Right ventricle myocardium superior (tissue), 1 donor: Measurements from ENCODE around the gene SIGLEC15. TPM values are rescaled to one million over a fixed set of nuclear protein-coding genes. Genes with fewer than 3 reads are reported as not detected.
"Not testable (repeated sequence)": the region's sequence is repeated elsewhere in the genome, so short reads cannot be mapped to it uniquely, and the experiment has no call there.

Source experiments
- ATAC-seq: fragments of 200-7000 bp; cut with Tn5 transposase; one replicate; pipeline ENCODE4 v1.9.1; 2020; ENCODE audit warnings: mild to moderate bottlenecking; ENCODE audit not compliant: poor library complexity
- DNase-seq: peaks from one replicate; pipeline ENCODE4 v3.0.0-alpha.2; 2020
- intact Hi-C: fragments of 100-400 bp; cut with DNase I; formaldehyde crosslinking; loops from one replicate; pipeline ENCODE4 v1.11.2; 2022
- long read RNA-seq: library from polyadenylated mRNA; unstranded; transcript quantifications from one replicate; pipeline ENCODE4 v2.0.0, GENCODE V29; 2021
- total RNA-seq: library from RNA; stranded (reverse); fragmentation: NEBNext Ultra II Directional; extraction: Animal tissue kit (Norgen Biotek cat#: 25700); gene quantifications from one replicate; pipeline ENCODE4 v1.2.1, GENCODE V29; 2021
- donor health status: DM: no; HTN: yes; CAD: no; lungs with severe emphysema.

Gene SIGLEC15, protein sequence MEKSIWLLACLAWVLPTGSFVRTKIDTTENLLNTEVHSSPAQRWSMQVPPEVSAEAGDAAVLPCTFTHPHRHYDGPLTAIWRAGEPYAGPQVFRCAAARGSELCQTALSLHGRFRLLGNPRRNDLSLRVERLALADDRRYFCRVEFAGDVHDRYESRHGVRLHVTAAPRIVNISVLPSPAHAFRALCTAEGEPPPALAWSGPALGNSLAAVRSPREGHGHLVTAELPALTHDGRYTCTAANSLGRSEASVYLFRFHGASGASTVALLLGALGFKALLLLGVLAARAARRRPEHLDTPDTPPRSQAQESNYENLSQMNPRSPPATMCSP
- not detected for total RNA-seq
- long read RNA-seq, result 0 reads

DNA sequence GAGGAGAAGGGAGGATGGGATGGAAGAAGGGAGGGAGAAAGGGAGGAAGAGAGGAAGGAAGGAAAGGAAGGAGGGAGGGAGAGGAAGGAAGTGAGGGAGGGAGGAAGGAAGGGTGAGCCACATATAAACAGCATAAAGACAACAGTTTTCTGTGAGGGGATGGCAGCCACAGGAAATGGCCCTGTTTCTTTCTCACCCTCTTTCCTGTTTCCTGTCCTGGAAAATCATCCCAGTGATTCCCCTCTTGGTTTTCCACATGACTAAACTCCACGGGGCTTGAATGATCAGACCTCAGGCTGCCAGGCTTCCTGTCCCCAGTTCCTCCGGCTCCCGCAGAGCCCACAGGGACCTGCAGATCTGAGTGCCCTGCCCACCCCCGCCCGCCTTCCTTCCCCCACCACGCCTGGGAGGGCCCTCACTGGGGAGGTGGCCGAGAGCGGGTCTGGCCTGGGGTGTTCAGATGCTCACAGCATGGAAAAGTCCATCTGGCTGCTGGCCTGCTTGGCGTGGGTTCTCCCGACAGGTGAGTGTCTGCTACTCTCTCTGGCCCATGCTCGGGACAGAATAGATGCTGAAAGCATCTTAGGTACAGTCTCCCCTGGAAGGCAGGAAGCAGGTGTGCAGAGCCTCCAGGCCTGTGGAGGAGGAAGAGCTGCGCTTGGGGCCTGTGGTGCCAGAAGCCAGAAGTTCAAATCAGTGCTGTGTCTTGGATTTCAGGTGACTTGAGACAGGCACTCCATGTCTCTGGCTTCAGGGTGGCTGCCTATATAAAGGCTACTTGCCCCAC is at the start of gene SIGLEC15:
Gene SIGLEC15 (plus strand): TSS at position 418 of the 787 bp plus-strand sequence. CDS start 54 bp downstream, at position 472.
- ATAC-seq (no peak), DNase-seq (no peak)
- intact Hi-C loops, result no loop called here

DNA sequence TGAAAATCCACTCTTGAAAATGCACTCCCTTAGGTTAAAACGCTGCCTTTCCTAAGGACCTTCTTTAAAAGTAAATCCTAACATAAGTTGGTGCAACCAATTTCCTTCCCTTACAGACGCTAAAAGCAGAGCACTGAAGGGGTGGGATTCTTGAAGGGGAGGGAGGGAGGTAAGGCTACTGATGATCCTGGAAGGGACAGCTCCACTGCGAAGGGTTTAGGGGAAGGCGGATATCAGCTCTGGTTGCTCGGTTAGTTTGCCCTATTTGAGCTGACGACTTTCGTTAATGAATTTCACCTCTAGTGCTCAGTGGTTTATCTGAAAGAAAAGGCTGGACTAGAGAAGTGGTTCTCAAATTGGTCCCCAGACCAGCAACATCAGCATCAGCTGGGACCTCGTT is 49.7 kb upstream of the SIGLEC15 start:
- ATAC-seq (no peak), DNase-seq (no peak)
- intact Hi-C loops, result no loop called here

DNA sequence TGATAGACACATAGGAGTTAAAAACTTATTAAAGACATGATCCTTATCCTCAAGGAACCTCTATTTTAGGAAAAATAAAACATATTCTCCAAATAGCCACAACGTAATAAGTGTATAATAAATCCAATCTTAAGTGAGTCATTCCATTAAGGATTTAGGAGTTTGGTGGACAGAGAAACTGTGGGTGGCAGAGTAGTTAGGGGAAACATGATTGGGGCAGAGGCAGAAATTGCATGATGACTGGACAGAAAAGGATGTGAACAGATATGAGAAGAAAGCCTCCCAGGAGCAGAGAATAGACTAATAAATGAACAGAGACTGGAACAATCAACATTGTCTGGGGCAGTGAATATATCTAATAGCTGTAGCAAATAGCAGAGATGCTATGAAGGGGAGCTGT is 48.1 kb upstream of the SIGLEC15 start:
- no peak for DNase-seq
- ATAC-seq, result no peak
- intact Hi-C loops, result no loop called here

DNA sequence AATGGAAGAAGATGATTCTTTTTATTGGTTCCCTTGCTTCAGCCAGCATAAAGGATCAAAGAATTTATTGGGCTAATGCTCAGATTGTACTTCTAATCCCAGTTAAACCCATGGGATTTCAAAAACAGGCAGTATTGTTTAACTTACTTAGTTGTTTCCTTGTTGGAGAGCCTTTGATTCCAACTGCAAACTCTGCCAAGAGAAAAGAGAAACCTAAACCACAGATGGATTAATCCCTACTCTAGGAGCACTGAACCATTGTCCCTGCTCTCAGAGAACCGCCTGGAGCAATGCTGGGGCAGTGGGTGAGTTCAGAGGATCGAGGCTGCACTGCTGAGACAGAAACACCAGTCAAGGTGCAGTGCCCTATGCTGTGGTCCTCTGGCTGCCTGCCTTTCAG is 44.9 kb upstream of the SIGLEC15 start:
- DNase-seq (no peak), ATAC-seq (no peak)
- intact Hi-C loops, result no loop called here

DNA sequence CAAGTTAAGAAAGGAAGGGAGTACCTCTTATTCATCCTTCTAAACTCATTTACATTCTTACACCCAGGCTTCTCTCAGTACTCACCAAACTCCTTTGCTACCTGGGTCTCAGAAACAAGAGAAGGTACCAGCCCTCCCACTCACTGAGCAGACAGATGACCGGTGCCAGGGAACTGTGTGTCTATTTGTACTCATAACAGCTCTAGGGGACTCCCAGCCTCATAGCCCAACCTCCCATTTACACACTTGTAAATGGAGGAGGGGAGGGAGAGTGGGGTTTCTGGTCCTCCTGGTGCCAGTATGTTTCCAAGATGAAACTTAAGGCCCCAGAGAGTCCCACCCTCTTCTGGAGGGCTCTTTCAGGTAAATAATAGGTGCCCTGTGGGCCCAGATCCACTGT is 42.8 kb upstream of the SIGLEC15 start:
- intact Hi-C loops, result no loop called here
- ATAC-seq, result no peak
- DNase-seq, result no peak

DNA sequence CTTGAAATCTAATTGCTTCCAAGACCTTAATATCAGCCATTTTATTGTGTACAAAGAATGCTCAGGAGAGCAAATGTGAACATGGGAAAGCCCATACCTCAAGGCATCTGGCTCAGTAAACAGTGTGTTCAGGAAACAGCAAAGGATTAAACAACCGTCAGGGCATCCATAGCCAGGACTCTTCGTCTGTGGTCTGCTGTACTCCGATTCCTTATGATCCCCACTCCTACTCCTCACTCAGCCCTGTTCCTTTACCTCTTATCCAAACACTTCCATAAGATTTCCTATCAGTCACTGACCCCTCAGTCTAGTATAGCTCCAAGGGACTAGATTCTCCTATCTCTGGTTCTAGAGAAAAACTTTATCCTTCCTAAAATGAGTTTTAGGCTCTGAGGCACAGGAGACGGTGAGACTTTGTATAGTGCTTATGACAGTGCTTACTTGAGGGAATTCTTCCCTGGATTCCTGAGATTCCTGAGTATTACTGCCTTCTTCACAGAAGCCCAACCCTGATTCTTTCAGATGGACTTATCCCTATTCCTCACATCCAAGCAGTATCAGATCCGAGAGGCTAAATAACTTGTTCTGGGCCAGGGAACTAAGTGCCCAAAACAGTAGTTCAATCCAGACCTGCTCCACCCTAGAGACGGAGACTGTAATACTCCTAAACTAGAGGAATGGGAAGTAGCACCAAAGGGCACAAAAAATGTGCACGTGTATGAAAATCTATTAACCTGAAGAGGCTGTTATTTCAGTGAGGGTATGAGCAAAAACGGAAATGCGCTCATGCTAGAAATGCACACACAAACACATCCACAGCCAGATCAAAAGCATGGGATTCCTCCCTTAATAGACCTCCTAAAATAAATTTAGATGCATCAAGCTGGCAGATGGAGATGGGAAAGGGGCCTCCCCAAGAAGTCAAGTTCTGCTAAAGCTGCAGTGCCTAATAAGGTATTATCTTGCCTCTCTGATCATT is 42.1 kb upstream of the SIGLEC15 start:
- intact Hi-C loops, result no loop called here
- DNase-seq (no peak), ATAC-seq (no peak)

DNA sequence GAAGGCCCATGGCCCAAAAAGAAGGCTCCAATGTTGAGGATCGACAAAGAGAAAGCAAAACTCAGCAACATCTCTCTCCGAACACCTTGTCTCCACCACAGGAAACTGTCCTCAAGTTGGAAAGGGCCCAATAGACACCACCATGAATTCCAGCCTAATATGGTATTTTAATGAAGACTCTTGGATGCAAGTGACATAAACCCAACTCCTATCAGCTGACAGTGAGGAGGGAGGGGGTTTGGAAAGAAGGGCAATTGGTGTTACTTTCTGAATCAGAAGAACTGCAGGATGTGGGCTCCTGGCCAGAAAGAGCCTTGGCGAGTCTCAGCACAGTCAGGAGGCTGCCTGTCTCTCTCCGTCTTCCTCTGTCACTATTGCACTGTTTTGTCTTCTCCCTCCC is 40.3 kb upstream of the SIGLEC15 start:
- DNase-seq (no peak), ATAC-seq (no peak)
- intact Hi-C loops, result no loop called here

DNA sequence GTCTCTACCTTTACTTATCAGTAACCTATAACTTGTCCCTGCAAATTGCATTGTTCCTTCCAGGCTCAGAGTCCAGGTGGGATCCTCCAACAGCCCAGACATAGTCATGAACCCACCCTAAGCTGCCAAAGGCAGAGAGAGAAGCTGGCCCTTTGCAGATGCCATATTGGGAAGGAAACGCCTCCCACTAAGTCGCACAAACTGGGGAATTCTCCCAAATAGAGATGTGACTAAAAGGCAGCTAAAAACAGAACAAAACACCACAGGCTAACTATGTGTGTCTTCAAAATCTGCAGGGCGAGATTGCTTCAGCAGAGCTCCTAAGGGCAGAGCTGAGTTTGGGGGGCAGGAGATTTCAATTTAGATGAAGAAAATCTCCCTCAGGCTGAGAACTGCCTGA is 38.5 kb upstream of the SIGLEC15 start:
- ATAC-seq, result no peak
- intact Hi-C loops, result no loop called here
- DNase-seq, result no peak

DNA sequence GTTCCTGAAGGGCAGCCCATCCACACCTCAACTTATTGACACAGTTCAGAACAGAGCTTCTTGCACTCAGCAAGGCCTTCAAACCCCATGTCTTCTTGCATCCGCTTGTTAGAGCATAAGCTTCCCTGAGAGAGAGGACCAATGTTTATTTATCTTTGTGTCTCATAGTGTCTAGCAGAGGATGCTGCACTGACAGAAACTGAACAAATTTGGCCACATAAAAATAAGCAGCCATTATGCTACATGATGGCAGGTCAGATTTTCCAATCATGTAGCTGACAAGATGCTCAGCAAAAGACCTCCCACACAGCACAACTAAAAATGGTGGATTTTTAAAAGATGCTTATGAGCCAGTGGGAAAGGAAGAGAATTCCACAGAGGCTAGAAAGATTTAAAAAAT is 38.1 kb upstream of the SIGLEC15 start:
- ATAC-seq (no peak), DNase-seq (no peak)
- intact Hi-C loops, result no loop called here

DNA sequence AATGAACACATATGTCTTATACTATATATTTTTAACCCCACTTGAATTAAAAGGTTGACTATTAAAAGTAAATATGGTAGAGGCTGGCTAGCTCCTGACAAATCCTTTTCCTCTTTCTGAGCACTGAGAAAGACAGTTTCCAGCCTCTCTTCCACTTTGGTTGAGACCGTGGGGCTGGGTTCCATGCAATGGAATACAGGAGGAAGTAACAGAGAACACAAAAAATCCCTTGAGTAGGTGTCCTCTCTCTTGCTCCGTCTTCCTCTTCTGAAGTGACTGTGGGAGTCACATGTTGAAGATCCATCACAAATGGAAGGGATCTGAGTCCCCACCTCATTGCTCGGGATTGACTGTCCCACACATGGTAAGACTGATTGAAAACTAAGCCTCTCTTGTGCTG is 36.6 kb upstream of the SIGLEC15 start:
- DNase-seq, result no peak
- intact Hi-C loops, result no loop called here

DNA sequence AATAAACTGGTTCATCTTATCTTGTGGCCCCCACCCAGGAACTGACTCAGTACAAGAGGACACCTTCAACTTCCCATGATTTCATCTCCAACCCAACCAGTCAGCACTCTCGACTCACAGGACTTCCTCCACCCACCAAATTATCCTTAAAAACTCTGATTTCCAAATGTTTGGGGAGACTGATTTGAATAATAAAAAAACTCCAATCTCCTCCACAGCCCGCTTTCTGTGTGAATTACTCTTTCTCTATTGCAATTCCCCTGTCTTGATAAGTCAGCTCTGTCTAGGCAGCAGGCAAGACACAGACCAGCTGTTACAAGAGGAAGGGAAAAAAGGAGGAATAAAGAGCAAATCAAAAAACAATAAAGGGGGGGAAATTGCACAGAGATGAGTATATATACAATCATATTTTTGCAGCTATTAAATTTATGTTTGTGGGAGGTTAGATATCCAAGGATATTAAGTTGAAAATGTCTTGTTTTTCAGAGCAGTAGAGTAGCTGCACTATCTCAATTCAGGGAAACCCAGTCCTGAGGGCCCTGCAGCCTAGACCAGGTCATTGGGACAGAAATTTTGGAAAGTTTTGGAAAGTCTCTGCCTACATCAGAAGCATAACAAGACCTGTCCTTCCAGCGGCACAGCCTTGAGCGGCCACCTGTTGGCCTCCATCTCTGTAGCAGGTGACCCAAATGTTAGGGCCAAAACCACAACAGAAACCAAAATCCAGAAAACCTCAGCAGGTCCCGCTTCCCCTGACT is 32.8 kb upstream of the SIGLEC15 start:
- ATAC-seq (no peak), DNase-seq (no peak)
- intact Hi-C loops, result no loop called here

More for the DNA sequence above, 36.6 kb upstream of the SIGLEC15 start:
- no peak for ATAC-seq

DNA sequence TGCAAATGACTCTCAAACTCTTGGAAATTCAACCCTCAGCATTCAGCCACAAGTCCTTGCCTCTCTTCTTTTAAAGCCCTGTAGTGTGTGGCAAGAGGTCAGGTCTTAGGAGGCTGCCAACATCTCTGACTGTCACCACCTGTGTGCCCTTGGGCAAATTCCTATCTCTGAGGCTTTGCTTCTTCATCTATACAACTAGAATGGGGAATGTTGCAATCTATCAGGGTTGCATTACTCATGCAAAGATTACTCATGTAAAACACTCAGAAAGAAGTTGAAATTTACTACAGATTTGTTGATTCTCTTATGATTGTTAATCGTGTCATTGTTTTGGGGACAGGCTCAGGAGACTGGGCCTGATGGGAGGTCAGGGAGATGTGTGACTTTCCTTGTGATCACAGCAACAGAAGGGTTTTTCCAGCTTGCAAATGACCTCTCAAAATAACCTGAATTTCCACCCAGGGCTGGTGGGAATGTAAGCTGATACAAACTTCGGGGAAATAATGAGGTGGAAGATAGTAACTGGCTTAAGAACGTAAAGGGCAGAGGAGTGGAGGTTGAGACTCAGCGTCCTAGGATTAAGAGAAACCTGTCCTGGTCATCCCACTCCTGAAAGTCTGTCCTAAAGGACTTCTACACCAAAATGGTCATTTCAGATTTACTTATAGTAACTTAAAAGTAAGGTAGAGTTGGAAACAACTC is 32.1 kb upstream of the SIGLEC15 start:
- intact Hi-C loops, result no loop called here
- ATAC-seq (no peak), DNase-seq (no peak)

DNA sequence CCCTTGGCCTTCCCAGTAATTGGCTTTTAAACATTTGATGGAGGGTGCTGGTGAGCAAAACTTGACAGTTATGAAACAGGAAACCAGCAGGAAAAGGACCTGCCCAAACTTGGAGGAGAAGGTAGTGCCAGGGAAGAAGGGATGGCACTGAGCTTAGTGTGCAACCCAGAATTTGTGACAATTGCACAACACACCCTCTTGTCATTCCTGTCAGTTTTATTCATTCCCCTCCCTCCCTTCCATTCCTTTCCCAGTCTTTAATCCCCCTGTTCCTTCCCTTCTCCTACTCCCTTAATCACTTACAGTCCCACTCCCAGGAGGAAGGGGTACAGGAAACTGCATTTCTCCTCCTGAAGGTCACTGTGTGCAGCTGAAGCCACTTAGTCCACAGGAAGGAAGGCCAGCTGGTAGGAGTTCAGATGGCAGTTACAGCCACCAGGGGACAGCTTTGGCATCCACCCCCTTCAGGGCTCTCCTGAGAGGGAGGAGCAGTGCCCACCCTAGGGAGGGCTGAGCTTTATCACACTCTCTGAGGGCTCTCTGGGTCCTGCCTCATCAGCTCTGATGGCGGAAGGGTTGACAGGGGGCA is 24.0 kb upstream of the SIGLEC15 start:
- DNase-seq (no peak), ATAC-seq (no peak)

DNA sequence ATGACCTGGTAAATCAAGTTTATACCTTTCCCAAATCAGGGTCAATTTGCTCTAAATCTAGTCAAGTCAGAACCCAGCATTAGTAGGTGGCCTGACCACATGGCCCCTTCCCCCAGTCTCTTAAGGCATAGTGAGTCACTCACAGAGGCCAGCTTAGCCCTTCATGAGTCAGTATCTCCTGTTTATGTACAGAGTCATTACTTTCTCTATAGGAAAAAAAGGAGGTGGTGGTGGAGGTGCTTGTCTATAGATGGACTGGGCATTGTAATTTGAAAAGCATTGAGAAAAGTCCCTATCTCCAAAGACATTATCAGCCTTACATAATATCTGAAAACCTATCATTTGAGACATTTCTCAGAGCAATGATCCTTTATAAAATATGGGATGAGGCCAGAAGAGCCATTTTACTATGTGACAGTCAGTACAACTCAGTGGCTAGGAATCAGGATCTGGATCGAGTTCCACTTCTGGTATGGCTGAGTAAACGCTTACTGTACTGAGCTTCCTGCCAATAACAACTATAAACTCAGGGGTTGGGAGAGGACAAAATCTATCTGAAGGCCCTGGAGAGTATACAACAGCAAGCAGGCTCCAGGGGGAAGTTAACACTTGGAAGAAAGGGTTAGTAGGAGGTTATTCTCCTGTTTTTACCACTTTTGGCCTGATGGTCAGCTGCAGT is 22.5 kb upstream of the SIGLEC15 start:
- DNase-seq (no peak), ATAC-seq (no peak)
- intact Hi-C loops, result no loop called here

More for the DNA sequence above, 24.0 kb upstream of the SIGLEC15 start:
- intact Hi-C loops, result no loop called here

DNA sequence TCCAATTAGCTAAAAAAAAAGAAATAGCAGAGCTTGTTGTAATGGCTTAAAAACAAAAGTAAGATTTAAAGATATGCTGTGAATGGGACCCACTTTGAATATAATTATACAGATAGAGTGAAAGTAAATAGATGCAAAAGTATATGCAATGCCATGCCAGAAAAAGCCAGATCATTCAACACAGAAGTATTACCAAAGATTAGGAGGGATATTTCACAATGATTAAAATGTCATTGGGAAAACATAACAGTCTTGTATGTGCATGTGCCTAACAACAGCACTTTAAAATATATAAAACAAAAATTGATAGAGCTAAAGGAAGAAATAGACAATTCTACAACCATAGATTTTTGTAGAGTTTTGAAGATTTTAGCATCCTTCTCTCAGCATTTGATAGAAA is 19.9 kb upstream of the SIGLEC15 start:
- DNase-seq (no peak), ATAC-seq (no peak)
- intact Hi-C loops, result no loop called here

DNA sequence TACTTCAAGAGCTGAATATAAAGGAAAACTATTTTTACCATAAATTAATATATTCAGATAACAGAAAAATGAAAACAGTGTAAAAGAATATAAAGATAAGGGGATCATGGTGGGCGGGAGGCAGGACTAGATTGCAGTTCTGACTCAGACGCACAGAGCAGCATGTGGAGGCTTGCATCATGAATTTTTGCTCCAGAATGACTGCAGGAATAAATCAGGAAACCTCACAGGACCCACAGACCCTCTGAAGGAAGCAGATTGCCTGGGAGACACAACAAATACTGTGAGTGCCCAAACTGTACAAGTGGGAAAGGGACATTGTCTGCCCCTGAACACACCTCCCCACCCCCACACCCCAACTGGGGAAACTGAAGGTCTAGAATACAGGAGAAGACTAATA is 19.2 kb upstream of the SIGLEC15 start:
- intact Hi-C loops, result no loop called here
- DNase-seq (no peak), ATAC-seq (no peak)

DNA sequence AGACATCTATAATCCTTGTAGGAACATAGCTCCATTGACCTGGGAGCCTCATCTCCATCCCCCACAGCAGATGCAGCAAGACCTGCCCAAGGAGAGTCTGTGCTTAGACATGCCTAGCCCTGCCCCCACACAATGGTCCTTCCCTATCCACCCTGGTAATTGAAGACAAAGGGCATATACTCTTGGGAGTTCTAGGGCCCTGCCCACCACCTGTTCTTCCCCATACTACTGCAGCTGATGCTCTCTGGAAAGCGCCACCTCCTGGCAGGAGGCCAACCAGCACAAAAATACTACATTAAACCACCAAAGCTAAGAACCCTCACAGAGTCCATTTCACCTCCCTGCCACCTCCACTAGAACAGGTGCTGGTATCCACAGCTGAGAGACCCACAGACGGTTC is 18.3 kb upstream of the SIGLEC15 start:
- intact Hi-C loops, DNase-seq, ATAC-seq: not testable (repeated sequence)
